PC-3 (cell line): ENCODE measurements around the gene SFI1. TPM values are rescaled to one million over a fixed set of nuclear protein-coding genes. Genes with fewer than 3 reads are reported as not detected.

Experiments used
- ATAC-seq: fragments of 200-7000 bp; cut with Tn5 transposase; 2 replicates; pipeline ENCODE4 v1.9.1; 2020; ENCODE audit warnings: mild to moderate bottlenecking, moderate library complexity
- BruUV-seq: library from RNA; stranded (reverse); fragments of 400-500 nt; replicated peaks from 2 replicates; lab custom pipeline; 2021; lab: Mats Ljungman, UMichigan
- CTCF ChIA-PET: fragments of 300-600 bp; sonication (Branson Sonifier 250); formaldehyde crosslinking; loops from one replicate; lab custom pipeline; 2022; ENCODE audit warnings: antibody characterized with exemption; lab: Charles Lee
- POLR2A ChIA-PET: fragments of 300-600 bp; sonication (Branson Sonifier 250); formaldehyde crosslinking; loops from one replicate; lab custom pipeline; 2022; ENCODE audit warnings: antibody characterized with exemption; ENCODE audit not compliant: unreplicated experiment; lab: Charles Lee
- DNase-seq: peaks from one replicate; pipeline ENCODE4 v3.0.0-alpha.2; 2015
- H2AFZ ChIP-seq: fragments of 300-600 bp; sonication (generic); 2 replicates; pipeline ENCODE4 v1.6.0; 2016; ENCODE audit warnings: antibody characterized with exemption, low read length
- H3F3A ChIP-seq: fragments of 300-600 bp; sonication (generic); one replicate; pipeline ENCODE4 v1.6.0; 2017; ENCODE audit warnings: antibody characterized with exemption, low read length, control low read depth, mild to moderate bottlenecking; ENCODE audit not compliant: unreplicated experiment
- H3K27ac ChIP-seq: fragments of 300-600 bp; sonication (generic); 2 replicates; pipeline ENCODE4 v1.5.1; 2016; ENCODE audit warnings: mild to moderate bottlenecking, low read length
- H3K27me3 ChIP-seq: fragments of 300-600 bp; sonication (generic); 2 replicates; pipeline ENCODE4 v1.6.1; 2016; ENCODE audit warnings: low read length, mixed read lengths
- H3K36me3 ChIP-seq: fragments of 300-600 bp; sonication (generic); 2 replicates; pipeline ENCODE4 v1.6.1; 2016; ENCODE audit warnings: low read depth, mixed run types, low read length, mixed read lengths
- H3K4me1 ChIP-seq: fragments of 300-600 bp; sonication (generic); 2 replicates; pipeline ENCODE4 v1.5.1; 2016; ENCODE audit warnings: low read length; ENCODE audit not compliant: insufficient read depth
- H3K4me2 ChIP-seq: fragments of 300-600 bp; sonication (generic); 2 replicates; pipeline ENCODE4 v1.6.0; 2016; ENCODE audit warnings: low read length
- H3K4me3 ChIP-seq: fragments of 300-600 bp; sonication (generic); 2 replicates; pipeline ENCODE4 v1.5.1; 2016; ENCODE audit warnings: mild to moderate bottlenecking, low read length, mixed read lengths
- H3K79me2 ChIP-seq: fragments of 300-600 bp; sonication (generic); 2 replicates; pipeline ENCODE4 v1.6.1; 2017; ENCODE audit warnings: low read length, mixed read lengths
- H3K9ac ChIP-seq: fragments of 300-600 bp; sonication (generic); 2 replicates; pipeline ENCODE4 v1.6.0; 2016; ENCODE audit warnings: mild to moderate bottlenecking, low read length
- H3K9me2 ChIP-seq: fragments of 300-600 bp; sonication (generic); replicated peaks from 2 replicates; pipeline ENCODE4 v1.6.1; 2016; ENCODE audit warnings: mixed run types, low read length, mixed read lengths
- H3K9me3 ChIP-seq: fragments of 300-600 bp; sonication (generic); 2 replicates; pipeline ENCODE4 v1.6.1; 2016; ENCODE audit warnings: low read length, mixed read lengths
- H4K20me1 ChIP-seq: fragments of 300-600 bp; sonication (generic); 2 replicates; pipeline ENCODE4 v1.6.1; 2016; ENCODE audit warnings: low read length, mixed read lengths
- CTCF ChIP-seq: fragments of 300-600 bp; sonication (generic); conservative IDR thresholded peaks from 2 replicates; pipeline ENCODE4 v1.5.1; 2017; ENCODE audit warnings: antibody characterized with exemption, low read depth, mild to moderate bottlenecking, low read length
- EZH2 ChIP-seq: fragments of 300-600 bp; sonication (generic); IDR thresholded peaks from one replicate; pipeline ENCODE4 v1.6.1; 2017; ENCODE audit warnings: antibody characterized with exemption, mild to moderate bottlenecking, low read length; ENCODE audit not compliant: unreplicated experiment
- EZH2phosphoT487 ChIP-seq: fragments of 300-600 bp; sonication (generic); IDR thresholded peaks from 2 replicates; pipeline ENCODE4 v1.6.1; 2018; ENCODE audit warnings: mild to moderate bottlenecking, antibody characterized with exemption, low read length, borderline replicate concordance
- intact Hi-C: fragments of 100-400 bp; cut with micrococcal nuclease; formaldehyde crosslinking; loops from 2 replicates; pipeline ENCODE4 v1.9.0; 2023
- total RNA-seq: library from RNA; depleted of rRNA; stranded (reverse); fragments of >200 nt; gene quantifications from 2 replicates; pipeline ENCODE4 v1.2.3, GENCODE V29; 2014

The SFI1 gene
- total RNA-seq, 1 experiment from 2014 or later, result 22.5 TPM

GRCh38 chr22:31465307-31465706 lies 31.0 kb upstream of the SFI1 start:
- no peak overlapping the region for H2AFZ ChIP-seq
- no TSS peak for BruUV-seq
- intact Hi-C loops, result no loop called here
- H3K4me3 ChIP-seq, result no peak overlapping the region
- no peak overlapping the region for H3K27ac ChIP-seq
- no peaks in the 10 kb centered on the region for H3K9me3 ChIP-seq
- TF ChIP-seq EZH2phosphoT487, result no peak
- no peak for TF ChIP-seq CTCF
- TF ChIP-seq EZH2, result no peak
- no peak overlapping the region for H3K9ac ChIP-seq
- no peaks in the 10 kb centered on the region for H3K9me2 ChIP-seq
- H3K27me3 ChIP-seq, result no peaks in the 10 kb centered on the region
- H3K79me2 ChIP-seq, result no peaks in the 10 kb centered on the region
- no peaks in the 10 kb centered on the region for H4K20me1 ChIP-seq
- no peak overlapping the region for H3K4me2 ChIP-seq
- no peaks in the 10 kb centered on the region for H3K4me1 ChIP-seq
- CTCF ChIA-PET, result no interaction called here
- ATAC-seq (no peak), DNase-seq (no peak)
- POLR2A ChIA-PET, result no interaction called here
- peaks cover 7% of the 10 kb centered on the region; the same call in 1 of the 2 replicates for H3K36me3 ChIP-seq
- no peaks in the 10 kb centered on the region for H3F3A ChIP-seq

- H3K4me3 ChIP-seq, result no peak overlapping the region
- no peak for DNase-seq
- ATAC-seq, result no peak
- no peak overlapping the region for H3K4me2 ChIP-seq
- no peaks in the 10 kb centered on the region for H3F3A ChIP-seq
- intact Hi-C loops, result no loop called here
- no peak overlapping the region for H3K27ac ChIP-seq
- no peaks in the 10 kb centered on the region for H3K79me2 ChIP-seq
- no peaks in the 10 kb centered on the region for H4K20me1 ChIP-seq
- H3K9ac ChIP-seq, result no peak overlapping the region
- no peaks in the 10 kb centered on the region for H3K9me2 ChIP-seq
- BruUV-seq, result no TSS peak
- CTCF ChIA-PET, result no interaction called here
- H2AFZ ChIP-seq, result no peak overlapping the region
- H3K36me3 ChIP-seq, result peaks cover 5% of the 10 kb centered on the region; the same call in 1 of the 2 replicates
- no peaks in the 10 kb centered on the region for H3K9me3 ChIP-seq
- POLR2A ChIA-PET, result no interaction called here
- H3K4me1 ChIP-seq, result no peaks in the 10 kb centered on the region
- TF ChIP-seq CTCF (no peak), EZH2phosphoT487 (no peak), EZH2 (no peak)
- H3K27me3 ChIP-seq, result no peaks in the 10 kb centered on the region
Measured at GRCh38 chr22:31474743-31475142, 21.6 kb upstream of the SFI1 start.

GRCh38 chr22:31475800-31476199 lies 20.5 kb upstream of the SFI1 start:
- TF ChIP-seq EZH2 (no peak), EZH2phosphoT487 (no peak), CTCF (no peak)
- ChIA-PET CTCF (no interaction called here), POLR2A (no interaction called here)
- Histone ChIP-seq H3F3A (no peaks in the 10 kb centered on the region), H3K4me1 (no peaks in the 10 kb centered on the region), H2AFZ (no peak overlapping the region), H4K20me1 (no peaks in the 10 kb centered on the region), H3K4me2 (no peak overlapping the region), H3K4me3 (no peak overlapping the region), H3K9me2 (no peaks in the 10 kb centered on the region), H3K27ac (no peak overlapping the region), H3K9ac (no peak overlapping the region), H3K79me2 (no peaks in the 10 kb centered on the region), H3K27me3 (no peaks in the 10 kb centered on the region), H3K9me3 (no peaks in the 10 kb centered on the region), H3K36me3 (peaks cover 5% of the 10 kb centered on the region; the same call in 1 of the 2 replicates)
- intact Hi-C loops, result no loop called here
- DNase-seq (no peak), ATAC-seq (no peak)
- BruUV-seq, result no TSS peak
